HepG2 (cell line): ENCODE data around the gene ZNF334. TPM values are rescaled to one million over a fixed set of nuclear protein-coding genes. Genes with fewer than 3 reads are reported as not detected.

Experiments
- AKAP8 ChIP-seq: sonication (generic); formaldehyde crosslinking; IDR thresholded peaks from 2 replicates; pipeline ENCODE4 v1.5.1; 2020; ENCODE audit warnings: mild to moderate bottlenecking, missing genetic modification reagents
- ATF1 ChIP-seq: IDR thresholded peaks from 2 replicates; pipeline ENCODE4 v1.6.1; 2016; ENCODE audit warnings: mild to moderate bottlenecking, control low read depth
- ELF1 ChIP-seq: sonication (generic); formaldehyde crosslinking; IDR thresholded peaks from 2 replicates; pipeline ENCODE4 v1.4.0; 2020; ENCODE audit warnings: missing genetic modification reagents
- MED1 ChIP-seq: sonication (generic); formaldehyde crosslinking; IDR thresholded peaks from 2 replicates; pipeline ENCODE4 v1.4.0; 2020; ENCODE audit warnings: missing genetic modification reagents
- SMAD3 ChIP-seq: sonication (generic); formaldehyde crosslinking; IDR thresholded peaks from 2 replicates; pipeline ENCODE4 v1.4.0; 2020; ENCODE audit warnings: missing genetic modification reagents
- TBX2 ChIP-seq: sonication (generic); formaldehyde crosslinking; IDR thresholded peaks from 2 replicates; pipeline ENCODE4 v1.5.0; 2020; ENCODE audit warnings: missing genetic modification reagents, mild to moderate bottlenecking, borderline replicate concordance
- ZBTB20 ChIP-seq: sonication (generic); formaldehyde crosslinking; IDR thresholded peaks from 2 replicates; pipeline ENCODE4 v1.8.1; 2023; ENCODE audit warnings: missing genetic modification reagents, low read depth, mild to moderate bottlenecking, borderline replicate concordance
- ZNF446 ChIP-seq: sonication (generic); formaldehyde crosslinking; IDR thresholded peaks from 2 replicates; pipeline ENCODE4 v1.5.0; 2020; ENCODE audit warnings: mild to moderate bottlenecking, missing genetic modification reagents
- ZNF496 ChIP-seq: sonication (generic); formaldehyde crosslinking; IDR thresholded peaks from 2 replicates; pipeline ENCODE4 v1.8.1; 2023; ENCODE audit warnings: mild to moderate bottlenecking, moderate library complexity, missing genetic modification reagents; ENCODE audit not compliant: insufficient replicate concordance
- ZNF564 ChIP-seq: sonication (generic); formaldehyde crosslinking; IDR thresholded peaks from 2 replicates; pipeline ENCODE4 v1.8.1; 2023; ENCODE audit warnings: mild to moderate bottlenecking, missing genetic modification reagents
- ZNF629 ChIP-seq: sonication (generic); formaldehyde crosslinking; conservative IDR thresholded peaks from 2 replicates; pipeline ENCODE4 v1.5.0; 2020; ENCODE audit warnings: missing genetic modification reagents
- ZNF775 ChIP-seq: sonication (generic); formaldehyde crosslinking; IDR thresholded peaks from 2 replicates; pipeline ENCODE4 v1.4.0; 2020; ENCODE audit warnings: missing genetic modification reagents, mild to moderate bottlenecking, moderate library complexity, borderline replicate concordance
- polyA plus RNA-seq, 8 experiments: library from polyadenylated mRNA; depleted of rRNA in 3 of 8; stranded (reverse) in 7 of 8; unstranded in 1 of 8; fragments of >200 nt; fragmentation: Illumina TruSeq in 4 of 8; extraction: Trizol in 4 of 8; gene quantifications; 2 replicates each; pipeline versions ENCODE4 v1.2.1 to v1.2.3, GENCODE V29; 2011 to 2016; ENCODE audit warnings: low read depth in 4 of 8, missing spikeins in 1 of 8, mixed read lengths in 1 of 8; ENCODE audit not compliant: insufficient read depth in 1 of 8
- total RNA-seq, 5 experiments: library from RNA; depleted of rRNA; stranded (reverse); fragments of >200 nt; fragmentation: Illumina TruSeq; extraction: Trizol; gene quantifications; 2 replicates each; pipeline ENCODE4 v1.2.3, GENCODE V29; 2016; ENCODE audit warnings: low read depth in 1 of 5
- TF ChIP-seq, protein P1 (sequence below): sonication (generic); formaldehyde crosslinking; IDR thresholded peaks from 2 replicates; pipeline ENCODE4 v1.4.0; 2020; ENCODE audit warnings: mild to moderate bottlenecking, missing genetic modification reagents
- TF ChIP-seq, protein P2 (sequence below): sonication (generic); formaldehyde crosslinking; IDR thresholded peaks from 2 replicates; pipeline ENCODE4 v1.5.0; 2020; ENCODE audit warnings: missing genetic modification reagents
- TF ChIP-seq, protein P3 (sequence below): sonication (generic); formaldehyde crosslinking; conservative IDR thresholded peaks from 2 replicates; pipeline ENCODE4 v1.4.0; 2020; ENCODE audit warnings: mild to moderate bottlenecking, missing genetic modification reagents, moderate library complexity
- TF ChIP-seq, protein P4 (sequence below): sonication (generic); formaldehyde crosslinking; IDR thresholded peaks from 2 replicates; pipeline ENCODE4 v1.8.1; 2022; ENCODE audit warnings: mild to moderate bottlenecking, missing genetic modification reagents
- TF ChIP-seq, protein P5 (sequence below): sonication (generic); formaldehyde crosslinking; IDR thresholded peaks from 2 replicates; pipeline ENCODE4; 2020; ENCODE audit warnings: missing genetic modification reagents, mild to moderate bottlenecking, borderline replicate concordance

ZNF334 gene
- total and polyA plus RNA-seq, 2 of the 13 experiments (the other 11 are each of a cell fraction or from before 2014, with no cell fraction given): 4.8 to 7.8 TPM

DNA sequence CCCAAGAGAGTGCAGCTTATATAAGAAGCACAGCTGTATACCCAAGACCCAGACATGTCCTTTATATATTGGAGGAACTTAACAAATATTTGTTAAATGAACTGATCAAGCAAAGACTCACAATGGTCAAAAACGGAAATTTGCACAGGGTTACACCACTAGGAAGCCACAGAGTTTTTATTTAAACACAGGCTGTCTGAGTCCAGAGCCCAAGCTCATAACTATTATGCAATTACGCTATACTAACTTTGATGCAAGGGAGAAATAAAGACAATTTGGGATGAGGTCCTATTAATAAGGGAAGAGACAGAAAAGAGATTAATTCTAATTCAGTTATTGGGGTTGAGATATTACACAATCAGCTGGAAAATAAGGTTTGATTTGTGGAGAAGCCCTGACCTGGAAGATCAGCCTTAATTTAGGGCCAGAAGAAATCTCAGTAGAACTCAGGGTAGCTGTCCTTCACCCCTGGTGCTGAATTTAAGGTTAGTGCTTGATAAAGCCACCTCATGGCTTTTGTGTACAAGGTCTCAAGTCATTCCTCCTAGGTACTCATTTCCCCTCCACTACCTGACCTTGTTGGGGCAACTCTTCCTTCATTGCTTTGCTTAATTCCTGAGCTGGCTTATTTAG lies 10.5 kb upstream of the ZNF334 start (continued):
- TF ChIP-seq, protein P1, sequence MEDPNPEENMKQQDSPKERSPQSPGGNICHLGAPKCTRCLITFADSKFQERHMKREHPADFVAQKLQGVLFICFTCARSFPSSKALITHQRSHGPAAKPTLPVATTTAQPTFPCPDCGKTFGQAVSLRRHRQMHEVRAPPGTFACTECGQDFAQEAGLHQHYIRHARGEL (CRISPR knock-in tag): no peak
- TF ChIP-seq, protein P2, sequence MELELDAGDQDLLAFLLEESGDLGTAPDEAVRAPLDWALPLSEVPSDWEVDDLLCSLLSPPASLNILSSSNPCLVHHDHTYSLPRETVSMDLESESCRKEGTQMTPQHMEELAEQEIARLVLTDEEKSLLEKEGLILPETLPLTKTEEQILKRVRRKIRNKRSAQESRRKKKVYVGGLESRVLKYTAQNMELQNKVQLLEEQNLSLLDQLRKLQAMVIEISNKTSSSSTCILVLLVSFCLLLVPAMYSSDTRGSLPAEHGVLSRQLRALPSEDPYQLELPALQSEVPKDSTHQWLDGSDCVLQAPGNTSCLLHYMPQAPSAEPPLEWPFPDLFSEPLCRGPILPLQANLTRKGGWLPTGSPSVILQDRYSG: no peak
- no peak for TF ChIP-seq ZNF775 (CRISPR knock-in tag)
- TF ChIP-seq ZNF629 (CRISPR knock-in tag): no peak
- TF ChIP-seq ZBTB20 (CRISPR knock-in tag): no peak
- no peak for TF ChIP-seq ELF1 (CRISPR knock-in tag)
- TF ChIP-seq, protein P3, sequence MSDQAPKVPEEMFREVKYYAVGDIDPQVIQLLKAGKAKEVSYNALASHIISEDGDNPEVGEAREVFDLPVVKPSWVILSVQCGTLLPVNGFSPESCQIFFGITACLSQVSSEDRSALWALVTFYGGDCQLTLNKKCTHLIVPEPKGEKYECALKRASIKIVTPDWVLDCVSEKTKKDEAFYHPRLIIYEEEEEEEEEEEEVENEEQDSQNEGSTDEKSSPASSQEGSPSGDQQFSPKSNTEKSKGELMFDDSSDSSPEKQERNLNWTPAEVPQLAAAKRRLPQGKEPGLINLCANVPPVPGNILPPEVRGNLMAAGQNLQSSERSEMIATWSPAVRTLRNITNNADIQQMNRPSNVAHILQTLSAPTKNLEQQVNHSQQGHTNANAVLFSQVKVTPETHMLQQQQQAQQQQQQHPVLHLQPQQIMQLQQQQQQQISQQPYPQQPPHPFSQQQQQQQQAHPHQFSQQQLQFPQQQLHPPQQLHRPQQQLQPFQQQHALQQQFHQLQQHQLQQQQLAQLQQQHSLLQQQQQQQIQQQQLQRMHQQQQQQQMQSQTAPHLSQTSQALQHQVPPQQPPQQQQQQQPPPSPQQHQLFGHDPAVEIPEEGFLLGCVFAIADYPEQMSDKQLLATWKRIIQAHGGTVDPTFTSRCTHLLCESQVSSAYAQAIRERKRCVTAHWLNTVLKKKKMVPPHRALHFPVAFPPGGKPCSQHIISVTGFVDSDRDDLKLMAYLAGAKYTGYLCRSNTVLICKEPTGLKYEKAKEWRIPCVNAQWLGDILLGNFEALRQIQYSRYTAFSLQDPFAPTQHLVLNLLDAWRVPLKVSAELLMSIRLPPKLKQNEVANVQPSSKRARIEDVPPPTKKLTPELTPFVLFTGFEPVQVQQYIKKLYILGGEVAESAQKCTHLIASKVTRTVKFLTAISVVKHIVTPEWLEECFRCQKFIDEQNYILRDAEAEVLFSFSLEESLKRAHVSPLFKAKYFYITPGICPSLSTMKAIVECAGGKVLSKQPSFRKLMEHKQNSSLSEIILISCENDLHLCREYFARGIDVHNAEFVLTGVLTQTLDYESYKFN: peak; percentile 58
- TF ChIP-seq AKAP8 (CRISPR knock-in tag): no peak
- no peak for TF ChIP-seq SMAD3 (CRISPR knock-in tag)
- TF ChIP-seq ZNF564 (CRISPR knock-in tag): no peak
- peak; percentile 29; the same call in 1 of the 2 replicates for TF ChIP-seq MED1 (CRISPR knock-in tag)
- TF ChIP-seq ZNF496 (CRISPR knock-in tag): no peak
- peak; percentile 24; the same call in 1 of the 2 replicates for TF ChIP-seq TBX2 (CRISPR knock-in tag)
- TF ChIP-seq, protein P4, sequence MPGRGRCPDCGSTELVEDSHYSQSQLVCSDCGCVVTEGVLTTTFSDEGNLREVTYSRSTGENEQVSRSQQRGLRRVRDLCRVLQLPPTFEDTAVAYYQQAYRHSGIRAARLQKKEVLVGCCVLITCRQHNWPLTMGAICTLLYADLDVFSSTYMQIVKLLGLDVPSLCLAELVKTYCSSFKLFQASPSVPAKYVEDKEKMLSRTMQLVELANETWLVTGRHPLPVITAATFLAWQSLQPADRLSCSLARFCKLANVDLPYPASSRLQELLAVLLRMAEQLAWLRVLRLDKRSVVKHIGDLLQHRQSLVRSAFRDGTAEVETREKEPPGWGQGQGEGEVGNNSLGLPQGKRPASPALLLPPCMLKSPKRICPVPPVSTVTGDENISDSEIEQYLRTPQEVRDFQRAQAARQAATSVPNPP (CRISPR knock-in tag): 0 out of 2 replicates have a peak, but pooled peaks have one; percentile 46
- no peak for TF ChIP-seq ATF1
- TF ChIP-seq ZNF446: no peak
- TF ChIP-seq, protein P5, sequence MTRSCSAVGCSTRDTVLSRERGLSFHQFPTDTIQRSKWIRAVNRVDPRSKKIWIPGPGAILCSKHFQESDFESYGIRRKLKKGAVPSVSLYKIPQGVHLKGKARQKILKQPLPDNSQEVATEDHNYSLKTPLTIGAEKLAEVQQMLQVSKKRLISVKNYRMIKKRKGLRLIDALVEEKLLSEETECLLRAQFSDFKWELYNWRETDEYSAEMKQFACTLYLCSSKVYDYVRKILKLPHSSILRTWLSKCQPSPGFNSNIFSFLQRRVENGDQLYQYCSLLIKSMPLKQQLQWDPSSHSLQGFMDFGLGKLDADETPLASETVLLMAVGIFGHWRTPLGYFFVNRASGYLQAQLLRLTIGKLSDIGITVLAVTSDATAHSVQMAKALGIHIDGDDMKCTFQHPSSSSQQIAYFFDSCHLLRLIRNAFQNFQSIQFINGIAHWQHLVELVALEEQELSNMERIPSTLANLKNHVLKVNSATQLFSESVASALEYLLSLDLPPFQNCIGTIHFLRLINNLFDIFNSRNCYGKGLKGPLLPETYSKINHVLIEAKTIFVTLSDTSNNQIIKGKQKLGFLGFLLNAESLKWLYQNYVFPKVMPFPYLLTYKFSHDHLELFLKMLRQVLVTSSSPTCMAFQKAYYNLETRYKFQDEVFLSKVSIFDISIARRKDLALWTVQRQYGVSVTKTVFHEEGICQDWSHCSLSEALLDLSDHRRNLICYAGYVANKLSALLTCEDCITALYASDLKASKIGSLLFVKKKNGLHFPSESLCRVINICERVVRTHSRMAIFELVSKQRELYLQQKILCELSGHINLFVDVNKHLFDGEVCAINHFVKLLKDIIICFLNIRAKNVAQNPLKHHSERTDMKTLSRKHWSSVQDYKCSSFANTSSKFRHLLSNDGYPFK (CRISPR knock-in tag): no peak
